Keratinocyte (primary cell): Measurements from ENCODE around the gene NOX5. TPM values are rescaled to one million over a fixed set of nuclear protein-coding genes. Genes with fewer than 3 reads are reported as not detected.

Experiments
- DNase-seq: peaks from one replicate; pipeline ENCODE4 v3.0.0-alpha.2; 2011; ENCODE audit warnings: low read depth, missing footprints, low spot score
- FAIRE-seq: peaks from 2 replicates; lab custom pipeline; 2011; peaks lifted over from hg19 to GRCh38; lab: Jason Lieb, UNC
- H2AFZ ChIP-seq: 2 replicates; pipeline ENCODE4 v1.6.0; 2012; ENCODE audit warnings: low read length, control low read depth, inconsistent platforms; ENCODE audit not compliant: control insufficient read depth
- H3K27ac ChIP-seq: 2 replicates; pipeline ENCODE4 v1.5.1; 2011; ENCODE audit warnings: low read length; ENCODE audit not compliant: control insufficient read depth, insufficient read depth
- H3K27me3 ChIP-seq: 3 replicates; pipeline ENCODE4 v1.6.0; 2011; ENCODE audit warnings: low read length; ENCODE audit not compliant: control insufficient read depth, insufficient read depth; ENCODE audit errors: extremely low read depth
- H3K36me3 ChIP-seq, 2 experiments: 2 replicates in 1 of 2; 3 replicates in 1 of 2; pipeline ENCODE4 v1.5.1; 2011; ENCODE audit warnings: low read length in 2 of 2, mild to moderate bottlenecking in 1 of 2; ENCODE audit not compliant: control insufficient read depth in 2 of 2, insufficient read depth in 2 of 2; ENCODE audit errors: extremely low read depth in 1 of 2
- H3K4me1 ChIP-seq: 3 replicates; pipeline ENCODE4 v1.5.1; 2011; ENCODE audit warnings: low read length; ENCODE audit not compliant: control insufficient read depth, insufficient read depth; ENCODE audit errors: extremely low read depth
- H3K4me2 ChIP-seq: 3 replicates; pipeline ENCODE4 v1.6.0; 2011; ENCODE audit warnings: low read depth, low read length; ENCODE audit not compliant: control insufficient read depth, insufficient read depth; ENCODE audit errors: extremely low read depth
- H3K4me3 ChIP-seq, 3 experiments: fragments of 200-600 bp in 1 of 3; sonication (generic) in 1 of 3; 2 replicates in 2 of 3; 3 replicates in 1 of 3; pipeline ENCODE4 v1.5.1; 2011 to 2016; ENCODE audit warnings: low read length in 3 of 3, mild to moderate bottlenecking in 3 of 3, control low read depth in 2 of 3, inconsistent platforms in 1 of 3, low read depth in 1 of 3, mixed read lengths in 1 of 3, mixed run types in 1 of 3, moderate library complexity in 1 of 3; ENCODE audit not compliant: control insufficient read depth in 2 of 3, insufficient read depth in 2 of 3; ENCODE audit errors: extremely low read depth in 1 of 3
- H3K79me2 ChIP-seq: 2 replicates; pipeline ENCODE4 v1.6.0; 2012; ENCODE audit warnings: low read length; ENCODE audit not compliant: control insufficient read depth, insufficient read depth
- H3K9ac ChIP-seq: 3 replicates; pipeline ENCODE4 v1.6.0; 2011; ENCODE audit warnings: low read length; ENCODE audit not compliant: control insufficient read depth, insufficient read depth; ENCODE audit errors: extremely low read depth
- H3K9me1 ChIP-seq: 3 replicates; pipeline ENCODE4 v1.6.0; 2011; ENCODE audit warnings: low read length; ENCODE audit not compliant: control insufficient read depth, insufficient read depth; ENCODE audit errors: extremely low read depth
- H3K9me3 ChIP-seq: 2 replicates; pipeline ENCODE4 v1.5.1; 2012; ENCODE audit warnings: low read depth, low read length; ENCODE audit not compliant: control insufficient read depth
- H4K20me1 ChIP-seq: 3 replicates; pipeline ENCODE4 v1.6.0; 2011; ENCODE audit warnings: low read length; ENCODE audit not compliant: control insufficient read depth, insufficient read depth; ENCODE audit errors: extremely low read depth
- EZH2 ChIP-seq: IDR thresholded peaks from one replicate; pipeline ENCODE4 v1.6.1; 2012; ENCODE audit warnings: inconsistent platforms, mild to moderate bottlenecking, low read length, moderate library complexity
- dilution Hi-C: fragments of 300-500 bp; cut with MboI; formaldehyde crosslinking; loops from one replicate; pipeline ENCODE4 v1.7.0; 2020; ENCODE audit warnings: low sequenced_read_pairs; ENCODE audit not compliant: extremely low pct_ligation_motif_present
- polyA plus RNA-seq, 5 experiments: library from polyadenylated mRNA; depleted of rRNA in 3 of 5; stranded (reverse) in 3 of 5; stranded (forward) in 1 of 5; unstranded in 1 of 5; fragments of >200 nt; gene quantifications; 1 replicate in 1 of 5; 2 replicates in 3 of 5; 3 replicates in 1 of 5; pipeline versions ENCODE4 v1.2.1 to v1.2.3, GENCODE V29; 2011 to 2012; ENCODE audit warnings: missing spikeins in 2 of 5, low read depth in 1 of 5, low replicate concordance in 1 of 5
- TF ChIP-seq, protein P1 (sequence below), 3 experiments: IDR thresholded peaks in 1 of 3; conservative IDR thresholded peaks in 1 of 3; optimal IDR thresholded peaks in 1 of 3; 2 replicates in 2 of 3; 3 replicates in 1 of 3; pipeline versions ENCODE3 to v1.5.1; 2011; ENCODE audit warnings: low read length in 3 of 3, mild to moderate bottlenecking in 3 of 3, moderate library complexity in 2 of 3, control low read depth in 1 of 3, inconsistent platforms in 1 of 3; ENCODE audit not compliant: insufficient read depth in 2 of 3; ENCODE audit errors: extremely low read depth in 1 of 3

NOX5 gene
- polyA plus RNA-seq, 1 donor (not counting 4 experiments of a cell fraction or from before 2014, with no cell fraction given): 0.16 TPM

DNA sequence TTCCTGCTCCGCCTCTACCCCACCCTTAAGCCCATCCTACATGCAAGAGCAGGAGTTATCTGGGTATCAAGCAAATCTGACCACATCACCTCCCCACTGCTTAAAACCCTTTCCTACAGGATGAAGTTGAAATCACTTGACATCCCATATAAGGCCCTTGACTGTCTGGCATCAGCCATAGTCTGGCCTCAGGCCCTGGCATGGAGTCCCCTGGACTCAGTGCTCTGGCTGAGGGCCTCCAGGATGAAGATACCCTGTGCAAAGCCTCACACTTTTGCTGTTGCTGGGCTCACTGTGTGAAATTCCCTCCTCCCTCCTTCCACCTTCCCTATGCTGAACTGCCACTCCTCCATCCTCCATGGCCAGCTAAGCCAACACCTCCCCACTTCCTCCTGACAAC lies 80.8 kb downstream of the NOX5 start:
- Histone ChIP-seq H3K27ac (no peak overlapping the region), H3K79me2 (no peaks in the 10 kb centered on the region), H3K4me1 (peaks cover 21% of the 10 kb centered on the region), H3K36me3 (no peaks in the 10 kb centered on the region), H3K27me3 (peaks cover 27% of the 10 kb centered on the region), H4K20me1 (no peaks in the 10 kb centered on the region), H3K9me3 (no peaks in the 10 kb centered on the region), H2AFZ (no peak overlapping the region), H3K9ac (no peak overlapping the region), H3K4me3 (no peak overlapping the region), H3K9me1 (no peaks in the 10 kb centered on the region), H3K4me2 (no peak overlapping the region)
- DNase-seq (no peak), FAIRE-seq (no peak)
- dilution Hi-C loops: no loop called here
- TF ChIP-seq, protein P1, sequence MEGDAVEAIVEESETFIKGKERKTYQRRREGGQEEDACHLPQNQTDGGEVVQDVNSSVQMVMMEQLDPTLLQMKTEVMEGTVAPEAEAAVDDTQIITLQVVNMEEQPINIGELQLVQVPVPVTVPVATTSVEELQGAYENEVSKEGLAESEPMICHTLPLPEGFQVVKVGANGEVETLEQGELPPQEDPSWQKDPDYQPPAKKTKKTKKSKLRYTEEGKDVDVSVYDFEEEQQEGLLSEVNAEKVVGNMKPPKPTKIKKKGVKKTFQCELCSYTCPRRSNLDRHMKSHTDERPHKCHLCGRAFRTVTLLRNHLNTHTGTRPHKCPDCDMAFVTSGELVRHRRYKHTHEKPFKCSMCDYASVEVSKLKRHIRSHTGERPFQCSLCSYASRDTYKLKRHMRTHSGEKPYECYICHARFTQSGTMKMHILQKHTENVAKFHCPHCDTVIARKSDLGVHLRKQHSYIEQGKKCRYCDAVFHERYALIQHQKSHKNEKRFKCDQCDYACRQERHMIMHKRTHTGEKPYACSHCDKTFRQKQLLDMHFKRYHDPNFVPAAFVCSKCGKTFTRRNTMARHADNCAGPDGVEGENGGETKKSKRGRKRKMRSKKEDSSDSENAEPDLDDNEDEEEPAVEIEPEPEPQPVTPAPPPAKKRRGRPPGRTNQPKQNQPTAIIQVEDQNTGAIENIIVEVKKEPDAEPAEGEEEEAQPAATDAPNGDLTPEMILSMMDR (optimal IDR thresholded peaks at IDR 0.05 in 1 of 3, IDR thresholded peaks at IDR 0.05 in 1 of 3, conservative IDR thresholded peaks at IDR 0.05 in 1 of 3; ENCODE audit: extremely low read depth in 1 of 3, insufficient read depth in 2 of 3, low read length in 3 of 3): no peak
- TF ChIP-seq EZH2: no peak

DNA sequence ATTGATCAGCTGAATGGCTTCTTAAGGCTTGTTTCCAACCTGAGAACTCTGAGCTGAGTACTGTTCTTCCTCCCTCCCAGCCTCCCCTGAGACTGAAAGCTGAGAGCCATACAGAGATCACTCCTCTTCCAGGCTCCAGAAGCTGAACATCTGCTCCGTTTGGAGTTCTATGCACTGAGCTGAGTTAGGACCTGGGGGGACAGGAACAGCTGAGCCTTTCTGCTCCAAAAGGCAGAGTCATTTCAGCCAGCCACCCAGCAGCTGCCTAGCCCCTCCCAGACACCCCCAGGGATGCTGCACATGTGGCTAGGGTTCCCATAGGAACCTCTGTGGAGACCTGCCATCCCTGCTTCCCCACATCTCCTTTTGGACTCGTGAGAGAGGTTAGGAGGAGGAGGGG lies 81.7 kb downstream of the NOX5 start:
- Histone ChIP-seq H3K4me2 (no peak overlapping the region), H3K36me3 (no peaks in the 10 kb centered on the region), H3K9me1 (no peaks in the 10 kb centered on the region), H3K27me3 (peaks cover 32% of the 10 kb centered on the region), H3K9ac (no peak overlapping the region), H3K4me1 (peaks cover 14% of the 10 kb centered on the region), H3K79me2 (no peaks in the 10 kb centered on the region), H3K27ac (no peak overlapping the region), H3K9me3 (no peaks in the 10 kb centered on the region), H3K4me3 (no peak overlapping the region), H2AFZ (no peak overlapping the region), H4K20me1 (no peaks in the 10 kb centered on the region)
- FAIRE-seq (no peak), DNase-seq (no peak)
- no peak for TF ChIP-seq EZH2
- TF ChIP-seq, protein P1 (optimal IDR thresholded peaks at IDR 0.05 in 1 of 3, IDR thresholded peaks at IDR 0.05 in 1 of 3, conservative IDR thresholded peaks at IDR 0.05 in 1 of 3; ENCODE audit: extremely low read depth in 1 of 3, insufficient read depth in 2 of 3, low read length in 3 of 3): no peak
- dilution Hi-C loops: no loop called here
